Muscle of leg (tissue), 11 donors: Measurements from ENCODE around the gene FAM90A1. TPM values are rescaled to one million over a fixed set of nuclear protein-coding genes. Genes with fewer than 3 reads are reported as not detected.
"Not testable (repeated sequence)": the region's sequence is repeated elsewhere in the genome, so short reads cannot be mapped to it uniquely, and the experiment has no call there.

Experiments
- DNase-seq: peaks from one replicate; pipeline ENCODE4 v3.0.0; 2013
- H3K27ac ChIP-seq: one replicate; pipeline ENCODE4 v1.5.1; 2013; ENCODE audit warnings: mild to moderate bottlenecking, low read length, control low read depth
- H3K27me3 ChIP-seq: one replicate; pipeline ENCODE4 v1.6.1; 2013; ENCODE audit warnings: low read length; ENCODE audit not compliant: control insufficient read depth, insufficient read depth
- H3K36me3 ChIP-seq: one replicate; pipeline ENCODE4 v1.6.1; 2013; ENCODE audit warnings: low read length; ENCODE audit not compliant: control insufficient read depth, insufficient read depth
- H3K4me1 ChIP-seq: one replicate; pipeline ENCODE4 v1.6.1; 2013; ENCODE audit warnings: low read length; ENCODE audit not compliant: control insufficient read depth, insufficient read depth
- H3K4me3 ChIP-seq: one replicate; pipeline ENCODE4 v1.5.1; 2013; ENCODE audit warnings: low read length, control low read depth
- H3K9me3 ChIP-seq: replicated peaks from 2 replicates; pipeline ENCODE4 v1.6.1; 2013; ENCODE audit warnings: low read depth, low read length; ENCODE audit not compliant: control insufficient read depth
- WGBS: methylation state at CpG from one replicate; pipeline ENCODE4 v1.1.5; 2013; ENCODE audit warnings: missing lambda C conversion rate; ENCODE audit not compliant: insufficient coverage; 5-methylcytosine and 5-hydroxymethylcytosine counted together
- polyA plus RNA-seq, 8 donors: library from polyadenylated mRNA; unstranded; fragments of 120-200 nt; gene quantifications; one replicate each; pipeline versions ENCODE4 v1.2.1 to v1.2.3, GENCODE V29; 2013; ENCODE audit warnings: inconsistent platforms in 1 of 8, low replicate concordance in 1 of 8; ENCODE audit not compliant: insufficient read length in 8 of 8, insufficient read depth in 1 of 8
- total RNA-seq: library from RNA; stranded (reverse); fragments of 120-200 nt; gene quantifications from one replicate; pipeline ENCODE4 v1.2.4, GENCODE V29; 2013

FAM90A1 gene
- total and polyA plus RNA-seq, 9 donors: 0.09 to 2.5 (median 0.79) TPM

DNA sequence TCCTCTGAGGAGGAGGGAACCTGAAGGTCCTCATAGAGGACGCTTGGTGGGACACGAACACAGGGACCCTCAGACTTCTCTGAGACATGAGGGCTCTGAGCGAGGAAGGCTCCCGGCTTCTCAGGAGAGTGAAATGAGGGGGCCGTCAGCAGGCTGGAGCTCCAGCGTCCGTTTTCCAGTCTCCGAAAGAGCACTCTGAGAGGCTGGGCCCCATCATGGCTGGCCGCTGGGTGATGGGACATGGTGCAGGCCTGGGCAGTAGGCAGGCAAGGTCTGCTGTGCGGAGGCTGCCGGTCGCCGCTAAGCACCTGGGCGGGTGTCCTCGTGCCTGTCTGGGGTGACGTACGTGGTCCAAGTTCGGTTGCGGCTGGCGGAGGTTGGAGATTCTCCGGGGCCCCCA is 5.6 kb downstream of the FAM90A1 start:
- H3K27ac ChIP-seq, H3K4me3 ChIP-seq, H3K36me3 ChIP-seq, H3K4me1 ChIP-seq, H3K27me3 ChIP-seq, H3K9me3 ChIP-seq, DNase-seq: not testable (repeated sequence)
- 89% methylated on average over 13 of the region's 21 CpGs for WGBS

GRCh38 chr12:8221375-8221774 is 6.0 kb downstream of the FAM90A1 start:
- 86% methylated on average over 14 of the region's 21 CpGs for WGBS
- H3K36me3 ChIP-seq, H3K4me1 ChIP-seq, H3K4me3 ChIP-seq, H3K27me3 ChIP-seq, H3K27ac ChIP-seq, DNase-seq, H3K9me3 ChIP-seq: not testable (repeated sequence)

DNA sequence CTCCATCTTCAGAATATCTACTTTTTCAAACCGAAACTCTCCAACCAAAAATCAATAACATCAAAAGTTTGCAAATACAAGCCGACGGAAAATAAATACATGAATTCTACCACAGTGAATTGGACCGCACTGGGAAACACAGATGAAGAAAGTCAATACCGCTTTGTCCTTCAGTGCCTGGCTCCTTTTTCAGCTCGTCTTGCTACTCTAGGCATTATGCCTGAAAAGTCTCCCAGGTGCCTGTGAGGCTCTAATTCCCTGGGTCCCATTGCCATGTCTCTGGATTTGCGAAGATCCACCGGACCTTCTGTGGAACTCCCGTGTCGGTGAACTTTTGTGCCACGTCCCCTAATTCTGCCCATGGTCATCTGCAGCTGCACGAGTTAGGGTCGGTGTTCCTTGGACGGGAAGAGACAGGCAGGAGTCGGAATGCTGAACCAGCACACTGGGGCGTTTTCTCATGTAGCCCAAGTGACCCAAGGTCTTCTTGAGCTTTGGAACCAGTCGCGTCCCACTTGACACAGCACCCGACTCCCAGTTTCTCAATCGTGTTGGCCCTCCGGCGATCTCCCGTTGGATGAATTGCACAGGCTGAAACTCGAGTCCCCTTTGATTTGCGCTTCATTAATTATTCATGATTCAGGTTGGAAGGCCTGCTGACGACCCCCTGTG is 8.6 kb downstream of the FAM90A1 start:
- not testable (repeated sequence) for H3K9me3 ChIP-seq, DNase-seq, H3K27me3 ChIP-seq, H3K27ac ChIP-seq, H3K4me3 ChIP-seq, H3K4me1 ChIP-seq, H3K36me3 ChIP-seq
- 86% methylated on average over 21 of the region's 26 CpGs for WGBS

GRCh38 chr12:8197685-8198308 is 29.6 kb downstream of the FAM90A1 start:
- not testable (repeated sequence) for H3K27me3 ChIP-seq, H3K27ac ChIP-seq, H3K9me3 ChIP-seq, H3K4me3 ChIP-seq, H3K36me3 ChIP-seq, H3K4me1 ChIP-seq
- WGBS: no CpG with 5 or more reads among the region's 1 CpG
- peak; percentile 34 for DNase-seq

- 57% methylated on average over 1 of the region's 2 CpGs for WGBS
- H3K9me3 ChIP-seq, H3K27ac ChIP-seq, H3K4me1 ChIP-seq, H3K36me3 ChIP-seq, H3K27me3 ChIP-seq, H3K4me3 ChIP-seq, DNase-seq: not testable (repeated sequence)
Measured at GRCh38 chr12:8188088-8188487, 39.3 kb downstream of the FAM90A1 start.

- not testable (repeated sequence) for H3K36me3 ChIP-seq, DNase-seq, H3K4me1 ChIP-seq, H3K9me3 ChIP-seq, H3K4me3 ChIP-seq, H3K27me3 ChIP-seq, H3K27ac ChIP-seq
- 100% methylated on average over 1 of the region's 28 CpGs for WGBS
Measured at GRCh38 chr12:8184206-8184605, 43.2 kb downstream of the FAM90A1 start.

- H3K36me3 ChIP-seq, H3K9me3 ChIP-seq, H3K4me3 ChIP-seq, DNase-seq, H3K27me3 ChIP-seq, H3K4me1 ChIP-seq, H3K27ac ChIP-seq: not testable (repeated sequence)
- WGBS: no CpG with 5 or more reads among the region's 23 CpGs
Measured at GRCh38 chr12:8183346-8183745, 44.1 kb downstream of the FAM90A1 start.

- WGBS: no CpG with 5 or more reads among the region's 7 CpGs
- not testable (repeated sequence) for H3K27ac ChIP-seq, DNase-seq, H3K36me3 ChIP-seq, H3K27me3 ChIP-seq, H3K4me1 ChIP-seq, H3K4me3 ChIP-seq, H3K9me3 ChIP-seq
Measured at GRCh38 chr12:8182923-8183322, 44.5 kb downstream of the FAM90A1 start.

DNA sequence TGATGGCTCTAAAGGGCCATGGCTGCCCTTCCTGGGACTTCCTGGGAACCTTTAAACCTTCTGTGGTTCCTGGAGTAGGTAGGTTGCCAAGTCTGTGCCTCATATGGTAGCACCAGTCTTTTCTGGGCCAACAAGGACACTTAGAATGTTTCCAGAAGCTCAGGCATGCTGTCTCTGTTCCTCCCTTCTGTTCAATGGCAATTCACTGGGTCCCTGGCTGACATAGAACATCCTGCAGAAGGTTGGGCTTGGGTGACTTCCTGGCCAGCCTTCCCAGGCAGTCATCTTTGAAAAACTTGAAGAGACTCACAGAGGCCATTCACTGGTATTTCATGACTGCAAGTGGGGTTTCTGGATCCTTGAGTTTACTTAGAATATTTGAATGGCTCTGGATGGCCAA is 46.1 kb downstream of the FAM90A1 start:
- H3K27me3 ChIP-seq, H3K4me3 ChIP-seq, H3K27ac ChIP-seq, H3K36me3 ChIP-seq, DNase-seq, H3K9me3 ChIP-seq, H3K4me1 ChIP-seq: not testable (repeated sequence)

GRCh38 chr12:8179989-8180585 is 47.3 kb downstream of the FAM90A1 start:
- not testable (repeated sequence) for H3K9me3 ChIP-seq, H3K27me3 ChIP-seq, H3K36me3 ChIP-seq, H3K27ac ChIP-seq, H3K4me1 ChIP-seq
- 3% methylated on average over 29 of the region's 43 CpGs for WGBS
- DNase-seq: peak; percentile 37
- H3K4me3 ChIP-seq: peak overlapping the region; percentile 59
